Smooth muscle cell (in vitro differentiated cells): ENCODE data around the gene DOCK7. TPM values are rescaled to one million over a fixed set of nuclear protein-coding genes. Genes with fewer than 3 reads are reported as not detected.
"Not testable (repeated sequence)": the region's sequence is repeated elsewhere in the genome, so short reads cannot be mapped to it uniquely, and the experiment has no call there.

ENCODE experiments used
- DNase-seq: peaks from one replicate; lab custom pipeline; 2025; ENCODE audit not compliant: unreplicated experiment; lab: John Stamatoyannopoulos, UW
- H2AFZ ChIP-seq: fragments of 200-600 bp; sonication (generic); 2 replicates; pipeline ENCODE4 v1.6.0; 2016; ENCODE audit warnings: antibody characterized with exemption, low read depth, mild to moderate bottlenecking
- H3F3A ChIP-seq: fragments of 200-600 bp; sonication (generic); 2 replicates; pipeline ENCODE4 v1.6.0; 2017; ENCODE audit warnings: antibody characterized with exemption, low read depth
- H3K27ac ChIP-seq: fragments of 200-600 bp; sonication (generic); 2 replicates; pipeline ENCODE4 v1.5.1; 2016; ENCODE audit warnings: low read depth, mild to moderate bottlenecking
- H3K27me3 ChIP-seq: fragments of 200-600 bp; sonication (generic); 2 replicates; pipeline ENCODE4 v1.6.1; 2016; ENCODE audit warnings: low read depth, mild to moderate bottlenecking
- H3K36me3 ChIP-seq: fragments of 200-600 bp; sonication (generic); 2 replicates; pipeline ENCODE4 v1.5.1; 2016; ENCODE audit warnings: low read depth
- H3K4me1 ChIP-seq: fragments of 200-600 bp; sonication (generic); 2 replicates; pipeline ENCODE4 v1.5.1; 2016; ENCODE audit warnings: low read depth
- H3K4me2 ChIP-seq: fragments of 200-600 bp; sonication (generic); 2 replicates; pipeline ENCODE4 v1.6.0; 2016; ENCODE audit warnings: mild to moderate bottlenecking
- H3K4me3 ChIP-seq: fragments of 200-600 bp; sonication (generic); 2 replicates; pipeline ENCODE4 v1.5.1; 2016; ENCODE audit warnings: mild to moderate bottlenecking
- H3K79me2 ChIP-seq: fragments of 200-600 bp; sonication (generic); 2 replicates; pipeline ENCODE4 v1.6.0; 2016; ENCODE audit warnings: low read depth, mild to moderate bottlenecking
- H3K9ac ChIP-seq: fragments of 200-600 bp; sonication (generic); 2 replicates; pipeline ENCODE4 v1.6.0; 2016; ENCODE audit warnings: low read depth
- H3K9me3 ChIP-seq: fragments of 200-600 bp; sonication (generic); replicated peaks from 2 replicates; pipeline ENCODE4 v1.5.1; 2016; ENCODE audit warnings: low read depth
- H4K20me1 ChIP-seq: fragments of 200-600 bp; sonication (generic); 2 replicates; pipeline ENCODE4 v1.6.0; 2016; ENCODE audit warnings: low read depth
- WGBS: methylation state at CpG from one replicate; pipeline ENCODE4 v1.1.7; 2016; ENCODE audit warnings: low lambda C conversion rate; 5-methylcytosine and 5-hydroxymethylcytosine counted together
- polyA plus RNA-seq: library from polyadenylated mRNA; unstranded; fragments of >200 nt; fragmentation: Nextera tagmentation; extraction: Ambion mirVana; gene quantifications from 2 replicates; pipeline ENCODE4 v1.2.1, GENCODE V29; 2016
- total RNA-seq: library from RNA; depleted of rRNA; stranded (reverse); fragments of >200 nt; gene quantifications from 2 replicates; pipeline ENCODE4 v1.2.3, GENCODE V29; 2014
- TF ChIP-seq, protein P1 (sequence below): fragments of 200-600 bp; sonication (generic); IDR thresholded peaks from 2 replicates; pipeline ENCODE4 v1.5.1; 2017; ENCODE audit warnings: borderline replicate concordance, mild to moderate bottlenecking, antibody characterized with exemption; ENCODE audit not compliant: insufficient read depth, poor library complexity, severe bottlenecking

DOCK7 gene
- total and polyA plus RNA-seq, 2 experiments from 2014 or later = 19.6 to 81.3 TPM

DNA sequence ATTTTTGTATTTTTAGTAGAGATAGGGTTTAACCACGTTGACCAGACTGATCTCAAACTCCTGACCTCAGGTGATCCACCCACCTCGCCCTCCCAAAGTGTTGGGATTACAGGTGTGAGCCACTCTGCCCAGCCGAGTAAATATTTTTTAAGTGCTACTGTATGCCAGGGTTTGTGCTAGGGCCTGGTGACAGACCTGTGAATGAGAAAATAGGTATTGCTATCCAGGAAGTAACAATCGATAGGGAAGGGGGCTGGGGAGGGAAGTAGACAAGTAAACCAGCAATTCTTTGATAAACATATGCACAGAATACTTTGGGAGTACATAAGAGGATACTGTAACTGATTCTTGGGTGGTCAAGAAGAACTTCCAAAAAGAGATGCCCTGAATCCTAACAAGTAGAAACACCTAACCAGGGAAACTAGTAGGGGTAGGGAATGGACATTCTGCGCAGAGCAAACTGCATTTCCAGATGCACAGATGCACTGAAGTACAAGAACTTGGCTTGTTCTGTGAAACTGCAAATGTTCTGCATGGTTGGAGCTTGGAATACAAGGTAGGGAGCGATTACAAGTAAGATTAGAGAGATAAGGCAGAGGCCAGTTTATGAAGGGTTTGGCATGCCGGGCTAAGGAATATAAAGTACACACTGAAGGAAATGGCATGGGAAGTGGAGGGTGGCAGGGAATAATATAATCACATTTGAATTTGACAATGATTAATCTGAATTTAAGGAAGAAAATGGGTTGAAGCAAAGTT, 19.0 kb upstream of the DOCK7 start:
- H2AFZ ChIP-seq = no peak overlapping the region
- no peak for DNase-seq
- no peaks in the 10 kb centered on the region for H3K4me1 ChIP-seq
- H3K79me2 ChIP-seq = no peaks in the 10 kb centered on the region
- no peaks in the 10 kb centered on the region for H4K20me1 ChIP-seq
- no peaks in the 10 kb centered on the region for H3K9me3 ChIP-seq
- H3K27ac ChIP-seq = no peak overlapping the region
- no peak overlapping the region for H3K9ac ChIP-seq
- H3K36me3 ChIP-seq = no peaks in the 10 kb centered on the region
- H3K4me2 ChIP-seq = no peak overlapping the region
- H3K4me3 ChIP-seq = no peak overlapping the region
- 78% methylated on average over 7 of the region's 7 CpGs for WGBS
- H3K27me3 ChIP-seq = no peaks in the 10 kb centered on the region
- TF ChIP-seq, protein P1, sequence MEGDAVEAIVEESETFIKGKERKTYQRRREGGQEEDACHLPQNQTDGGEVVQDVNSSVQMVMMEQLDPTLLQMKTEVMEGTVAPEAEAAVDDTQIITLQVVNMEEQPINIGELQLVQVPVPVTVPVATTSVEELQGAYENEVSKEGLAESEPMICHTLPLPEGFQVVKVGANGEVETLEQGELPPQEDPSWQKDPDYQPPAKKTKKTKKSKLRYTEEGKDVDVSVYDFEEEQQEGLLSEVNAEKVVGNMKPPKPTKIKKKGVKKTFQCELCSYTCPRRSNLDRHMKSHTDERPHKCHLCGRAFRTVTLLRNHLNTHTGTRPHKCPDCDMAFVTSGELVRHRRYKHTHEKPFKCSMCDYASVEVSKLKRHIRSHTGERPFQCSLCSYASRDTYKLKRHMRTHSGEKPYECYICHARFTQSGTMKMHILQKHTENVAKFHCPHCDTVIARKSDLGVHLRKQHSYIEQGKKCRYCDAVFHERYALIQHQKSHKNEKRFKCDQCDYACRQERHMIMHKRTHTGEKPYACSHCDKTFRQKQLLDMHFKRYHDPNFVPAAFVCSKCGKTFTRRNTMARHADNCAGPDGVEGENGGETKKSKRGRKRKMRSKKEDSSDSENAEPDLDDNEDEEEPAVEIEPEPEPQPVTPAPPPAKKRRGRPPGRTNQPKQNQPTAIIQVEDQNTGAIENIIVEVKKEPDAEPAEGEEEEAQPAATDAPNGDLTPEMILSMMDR = no peak
- H3F3A ChIP-seq = no peaks in the 10 kb centered on the region

DNA sequence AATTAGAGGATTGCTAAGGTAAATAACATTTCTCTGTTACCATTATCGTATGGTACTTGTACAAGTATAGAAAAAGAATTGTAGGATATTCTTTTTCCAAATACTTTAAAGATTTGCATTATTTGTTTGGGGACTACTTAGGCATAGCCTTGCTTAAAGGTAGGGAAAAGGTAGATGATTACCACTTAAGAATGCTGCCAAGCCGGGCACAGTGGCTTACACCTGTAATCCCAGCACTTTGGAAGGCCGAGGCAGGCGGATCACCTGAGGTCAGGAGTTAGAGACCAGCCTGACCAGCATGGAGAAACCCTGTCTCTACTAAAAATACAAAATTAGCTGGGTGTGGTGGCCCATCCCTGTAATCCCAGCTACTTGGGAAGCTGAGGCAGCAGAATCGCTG, 10.0 kb upstream of the DOCK7 start:
- H3K4me2 ChIP-seq, H3K79me2 ChIP-seq, H3F3A ChIP-seq, H4K20me1 ChIP-seq, DNase-seq, H3K9ac ChIP-seq, H3K36me3 ChIP-seq, H3K9me3 ChIP-seq, H2AFZ ChIP-seq, H3K4me1 ChIP-seq, H3K27ac ChIP-seq, H3K27me3 ChIP-seq, H3K4me3 ChIP-seq: not testable (repeated sequence)
- 91% methylated on average over 5 of the region's 5 CpGs for WGBS

DNA sequence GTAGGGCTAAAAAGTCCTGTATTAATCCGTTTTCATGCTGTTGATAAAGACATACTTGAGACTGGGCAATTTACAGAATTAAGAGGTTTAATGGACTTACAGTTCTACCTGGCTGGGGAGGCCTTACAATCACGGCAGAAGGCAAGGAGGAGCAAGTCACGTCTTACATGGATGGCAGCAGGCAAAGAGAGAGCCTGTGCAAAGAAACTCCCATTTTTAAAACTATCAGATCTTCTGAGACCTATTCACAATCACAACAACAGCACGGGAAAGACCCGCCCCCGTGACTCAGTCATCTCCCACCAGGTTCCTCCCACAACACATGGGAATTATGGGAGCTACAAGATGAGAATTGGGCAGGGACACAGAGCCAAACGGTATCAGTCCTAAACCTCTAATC, 6.3 kb upstream of the DOCK7 start:
- H3K27ac ChIP-seq, DNase-seq, H3F3A ChIP-seq, H3K9me3 ChIP-seq, H3K4me2 ChIP-seq, H3K27me3 ChIP-seq, H3K36me3 ChIP-seq, H3K9ac ChIP-seq, H4K20me1 ChIP-seq, H2AFZ ChIP-seq, H3K4me3 ChIP-seq, H3K79me2 ChIP-seq: not testable (repeated sequence)
- WGBS = 92% methylated on average over 7 of the region's 7 CpGs
- peaks cover 12% of the 10 kb centered on the region for H3K4me1 ChIP-seq

DNA sequence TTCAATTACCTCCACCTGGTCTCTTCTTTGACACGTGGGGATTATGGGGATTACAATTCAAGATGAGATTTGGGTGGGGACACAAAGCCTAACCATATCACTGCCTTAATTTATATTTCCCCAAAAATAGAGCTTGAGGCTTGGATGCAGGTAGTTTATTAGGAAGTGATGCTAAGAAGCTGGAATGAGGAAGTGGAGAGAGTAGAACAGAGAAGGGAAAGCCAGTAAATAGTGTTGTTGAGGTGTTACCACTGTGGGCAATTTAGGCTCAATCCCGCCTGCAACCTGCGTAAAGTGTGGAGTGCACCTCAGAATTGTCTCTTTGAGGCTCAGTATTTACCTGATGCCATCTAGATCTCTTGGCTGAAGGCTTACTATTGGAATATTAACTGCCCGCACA, 4.9 kb upstream of the DOCK7 start:
- no peak overlapping the region for H3K4me2 ChIP-seq
- DNase-seq = no peak
- H3K4me3 ChIP-seq = no peak overlapping the region
- H4K20me1 ChIP-seq = no peaks in the 10 kb centered on the region
- no peaks in the 10 kb centered on the region for H3K9me3 ChIP-seq
- TF ChIP-seq, protein P1 = no peak
- no peaks in the 10 kb centered on the region for H3K36me3 ChIP-seq
- H3K4me1 ChIP-seq = peaks cover 15% of the 10 kb centered on the region
- H3F3A ChIP-seq = peaks cover 4% of the 10 kb centered on the region
- WGBS = 100% methylated on average over 4 of the region's 4 CpGs
- no peak overlapping the region for H3K9ac ChIP-seq
- no peaks in the 10 kb centered on the region for H3K79me2 ChIP-seq
- no peaks in the 10 kb centered on the region for H3K27me3 ChIP-seq
- no peak overlapping the region for H3K27ac ChIP-seq
- H2AFZ ChIP-seq = no peak overlapping the region
